HEK293T (cell line): ENCODE data around the gene GRPEL1.

ENCODE experiments used
- ARNT ChIP-seq: fragments of 450-650 bp; IDR thresholded peaks from 2 replicates; pipeline ENCODE4 v1.6.1; 2017; ENCODE audit warnings: mild to moderate bottlenecking
- BHLHE40 ChIP-seq: fragments of 450-650 bp; IDR thresholded peaks from 2 replicates; pipeline ENCODE4 v1.6.1; 2016; ENCODE audit warnings: mild to moderate bottlenecking, moderate library complexity, borderline replicate concordance
- ELF4 ChIP-seq: fragments of 450-650 bp; IDR thresholded peaks from 2 replicates; pipeline ENCODE4 v1.6.1; 2017; ENCODE audit warnings: antibody characterized with exemption
- HDGF ChIP-seq: fragments of 450-650 bp; IDR thresholded peaks from 2 replicates; pipeline ENCODE4 v1.6.1; 2017; ENCODE audit warnings: antibody characterized with exemption, borderline replicate concordance
- SP1 ChIP-seq: fragments of 450-650 bp; IDR thresholded peaks from 2 replicates; pipeline ENCODE4 v1.6.1; 2017
- TF ChIP-seq, protein P1 (sequence below): fragments of 450-650 bp; IDR thresholded peaks from 2 replicates; pipeline ENCODE4 v1.6.1; 2016

DNA sequence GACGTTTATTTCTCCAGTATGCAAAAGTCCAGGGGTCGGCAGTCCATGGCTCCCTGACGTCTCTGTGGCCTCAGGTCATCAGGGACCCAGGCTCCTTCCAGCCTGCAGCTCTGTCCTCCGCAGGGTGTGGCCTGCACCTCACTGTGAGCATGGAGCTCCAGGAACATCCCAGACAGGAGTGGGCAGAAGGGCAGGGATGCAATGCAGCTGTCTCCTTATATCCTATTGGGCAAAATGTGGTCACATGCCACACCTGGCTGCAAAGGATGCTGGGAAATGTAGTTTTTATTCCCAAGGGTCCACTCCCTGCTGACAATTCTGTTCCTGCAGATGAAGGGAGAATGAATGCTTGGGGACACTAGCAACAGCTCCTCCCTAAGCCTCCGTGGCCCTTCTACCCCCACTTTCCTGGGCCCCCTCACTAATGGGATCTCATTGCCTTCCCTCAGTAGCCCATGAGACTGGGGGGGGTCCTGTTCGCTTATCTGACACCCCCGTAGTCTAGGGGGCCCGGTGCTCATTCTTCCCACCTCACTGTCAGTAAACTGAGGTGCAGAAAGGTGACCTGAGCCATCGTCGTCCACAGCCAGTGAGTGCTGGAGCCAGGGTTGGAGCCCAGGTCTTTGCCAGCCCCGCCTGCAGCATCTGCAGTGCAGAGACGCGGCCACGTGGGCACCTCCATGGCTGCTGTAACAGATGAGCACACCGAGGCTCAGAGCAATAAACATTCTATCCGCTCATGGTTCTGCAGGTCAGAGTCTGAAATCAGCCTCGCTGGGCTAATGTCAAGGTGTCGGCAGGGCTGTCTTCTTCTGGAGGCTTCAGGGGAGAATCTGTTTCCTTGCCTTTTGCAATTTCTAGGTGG is 5.9 kb upstream of the GRPEL1 start:
- TF ChIP-seq BHLHE40, result no peak
- no peak for TF ChIP-seq ELF4
- TF ChIP-seq HDGF, result no peak
- TF ChIP-seq SP1, result no peak
- TF ChIP-seq ARNT, result no peak
- TF ChIP-seq, protein P1, sequence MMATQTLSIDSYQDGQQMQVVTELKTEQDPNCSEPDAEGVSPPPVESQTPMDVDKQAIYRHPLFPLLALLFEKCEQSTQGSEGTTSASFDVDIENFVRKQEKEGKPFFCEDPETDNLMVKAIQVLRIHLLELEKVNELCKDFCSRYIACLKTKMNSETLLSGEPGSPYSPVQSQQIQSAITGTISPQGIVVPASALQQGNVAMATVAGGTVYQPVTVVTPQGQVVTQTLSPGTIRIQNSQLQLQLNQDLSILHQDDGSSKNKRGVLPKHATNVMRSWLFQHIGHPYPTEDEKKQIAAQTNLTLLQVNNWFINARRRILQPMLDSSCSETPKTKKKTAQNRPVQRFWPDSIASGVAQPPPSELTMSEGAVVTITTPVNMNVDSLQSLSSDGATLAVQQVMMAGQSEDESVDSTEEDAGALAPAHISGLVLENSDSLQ, result no peak
